Activated naive CD4-positive, alpha-beta T cell treated with anti-CD3 and anti-CD28 coated beads for 36 hours (primary cell): Measurements from ENCODE around the gene MAPK9. TPM values are rescaled to one million over a fixed set of nuclear protein-coding genes. Genes with fewer than 3 reads are reported as not detected.

Experiments used
- CTCF ChIA-PET: fragments of 350-600 bp; sonication (Branson Sonifier 250); formaldehyde crosslinking; loops from one replicate; lab custom pipeline; 2021; ENCODE audit warnings: antibody characterized with exemption; lab: Charles Lee
- DNase-seq: peaks from one replicate; pipeline ENCODE4 v3.0.0-alpha.2; 2020
- H3K27ac Mint-ChIP-seq: one replicate; pipeline ENCODE4 v1.8.0; 2021; ENCODE audit warnings: mild to moderate bottlenecking, mixed read lengths
- H3K27me3 Mint-ChIP-seq: one replicate; pipeline ENCODE4 v1.8.0; 2021; ENCODE audit warnings: low read depth, mixed read lengths
- H3K36me3 Mint-ChIP-seq: one replicate; pipeline ENCODE4 v1.8.0; 2021; ENCODE audit warnings: low read depth, mixed read lengths
- H3K4me1 Mint-ChIP-seq: one replicate; pipeline ENCODE4 v1.8.0; 2021; ENCODE audit warnings: low read depth, mixed read lengths
- H3K4me3 Mint-ChIP-seq: one replicate; pipeline ENCODE4 v1.8.0; 2021; ENCODE audit warnings: mild to moderate bottlenecking, moderate library complexity, mixed read lengths
- H3K9me3 Mint-ChIP-seq: one replicate; pipeline ENCODE4 v1.8.0; 2021; ENCODE audit warnings: mixed read lengths
- intact Hi-C: fragments of 100-400 bp; cut with micrococcal nuclease; formaldehyde crosslinking; loops from one replicate; pipeline ENCODE4 v1.15.1; 2023
- total RNA-seq, 2 experiments: library from RNA; stranded (reverse); gene quantifications; one replicate each; pipeline ENCODE4 v1.2.3, GENCODE V29; 2021

Gene MAPK9
- total RNA-seq, 2 experiments from 2014 or later = 30.8 to 34.4 TPM

- CTCF ChIA-PET = no interaction called here
- H3K4me1 Mint-ChIP-seq = no peaks in the 10 kb centered on the region
Measured at GRCh38 chr5:180251141-180251540, 40.7 kb downstream of the MAPK9 start.

GRCh38 chr5:180250329-180250728 lies 41.6 kb downstream of the MAPK9 start:
- intact Hi-C loops = no loop called here

More at GRCh38 chr5:180251141-180251540, 40.7 kb downstream of the MAPK9 start:
- H3K27ac Mint-ChIP-seq = no peak overlapping the region
- H3K27me3 Mint-ChIP-seq = no peaks in the 10 kb centered on the region
- intact Hi-C loops = no loop called here
- H3K9me3 Mint-ChIP-seq = peaks cover 72% of the 10 kb centered on the region
- peaks cover 85% of the 10 kb centered on the region for H3K36me3 Mint-ChIP-seq
- no peak overlapping the region for H3K4me3 Mint-ChIP-seq
- DNase-seq = no peak

GRCh38 chr5:180241600-180241999 lies 50.3 kb downstream of the MAPK9 start:
- Mint-ChIP-seq H3K9me3 (peaks cover 18% of the 10 kb centered on the region), H3K4me1 (no peaks in the 10 kb centered on the region), H3K27ac (no peak overlapping the region), H3K36me3 (peaks cover 91% of the 10 kb centered on the region), H3K27me3 (no peaks in the 10 kb centered on the region), H3K4me3 (no peak overlapping the region)
- intact Hi-C loops = no loop called here
- CTCF ChIA-PET = no interaction called here
- no peak for DNase-seq

More at GRCh38 chr5:180250329-180250728, 41.6 kb downstream of the MAPK9 start:
- no peak for DNase-seq
- CTCF ChIA-PET = no interaction called here
- no peaks in the 10 kb centered on the region for H3K27me3 Mint-ChIP-seq
- H3K27ac Mint-ChIP-seq = no peak overlapping the region
- H3K9me3 Mint-ChIP-seq = peaks cover 66% of the 10 kb centered on the region
- H3K4me3 Mint-ChIP-seq = no peak overlapping the region
- H3K4me1 Mint-ChIP-seq = no peaks in the 10 kb centered on the region
- peaks cover 87% of the 10 kb centered on the region for H3K36me3 Mint-ChIP-seq

GRCh38 chr5:180238631-180239030 lies 53.3 kb downstream of the MAPK9 start:
- Mint-ChIP-seq H3K36me3 (peaks cover 95% of the 10 kb centered on the region), H3K27ac (no peak overlapping the region), H3K27me3 (no peaks in the 10 kb centered on the region), H3K4me3 (no peak overlapping the region), H3K9me3 (peaks cover 18% of the 10 kb centered on the region), H3K4me1 (no peaks in the 10 kb centered on the region)
- no peak for DNase-seq
- CTCF ChIA-PET = no interaction called here
- intact Hi-C loops = no loop called here

DNA sequence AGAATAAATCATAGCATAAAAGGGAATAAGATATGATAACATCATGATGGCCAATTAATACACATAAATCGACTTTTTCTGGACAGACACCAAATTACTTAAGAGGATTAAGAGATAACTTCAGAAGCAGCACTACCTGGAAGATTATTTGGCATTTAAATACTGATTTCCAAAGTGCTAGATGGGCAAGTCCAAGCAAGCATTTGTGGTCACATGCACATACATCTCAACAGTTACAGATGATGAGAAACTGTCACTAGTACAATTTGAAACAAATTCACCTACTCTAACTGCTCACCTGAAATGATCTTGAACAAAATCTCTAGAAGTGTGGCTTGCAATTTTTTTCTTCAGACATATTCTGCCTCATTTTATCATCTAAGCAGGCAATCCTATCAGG lies 56.0 kb downstream of the MAPK9 start:
- DNase-seq = no peak
- H3K4me1 Mint-ChIP-seq = no peaks in the 10 kb centered on the region
- no peaks in the 10 kb centered on the region for H3K27me3 Mint-ChIP-seq
- no peak overlapping the region for H3K4me3 Mint-ChIP-seq
- H3K36me3 Mint-ChIP-seq = peaks cover 85% of the 10 kb centered on the region
- intact Hi-C loops = no loop called here
- CTCF ChIA-PET = no interaction called here
- no peak overlapping the region for H3K27ac Mint-ChIP-seq
- H3K9me3 Mint-ChIP-seq = peaks cover 15% of the 10 kb centered on the region

DNA sequence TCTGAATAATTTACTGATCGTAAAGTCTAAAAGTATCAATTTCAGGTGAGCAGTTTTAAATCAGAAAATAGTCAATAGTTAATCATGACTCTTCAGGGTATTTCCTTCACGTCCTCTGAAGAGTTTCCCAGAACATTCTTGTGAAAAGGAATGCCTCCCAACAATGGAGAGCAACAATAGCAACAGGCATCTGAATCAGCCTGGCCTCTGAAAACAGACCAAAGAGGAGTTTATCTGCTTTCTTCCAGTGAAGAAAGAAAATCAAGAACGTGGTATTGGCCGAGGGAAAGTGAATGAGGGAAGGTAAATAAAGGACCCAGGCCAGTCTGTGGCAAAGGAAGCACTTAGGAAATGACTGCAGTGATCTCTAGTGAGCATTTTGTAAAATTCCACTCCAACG lies 56.8 kb downstream of the MAPK9 start:
- Mint-ChIP-seq H3K9me3 (peaks cover 15% of the 10 kb centered on the region), H3K27ac (no peak overlapping the region), H3K4me1 (no peaks in the 10 kb centered on the region), H3K27me3 (no peaks in the 10 kb centered on the region), H3K4me3 (no peak overlapping the region), H3K36me3 (peaks cover 82% of the 10 kb centered on the region)
- CTCF ChIA-PET = no interaction called here
- intact Hi-C loops = no loop called here
- DNase-seq = no peak

DNA sequence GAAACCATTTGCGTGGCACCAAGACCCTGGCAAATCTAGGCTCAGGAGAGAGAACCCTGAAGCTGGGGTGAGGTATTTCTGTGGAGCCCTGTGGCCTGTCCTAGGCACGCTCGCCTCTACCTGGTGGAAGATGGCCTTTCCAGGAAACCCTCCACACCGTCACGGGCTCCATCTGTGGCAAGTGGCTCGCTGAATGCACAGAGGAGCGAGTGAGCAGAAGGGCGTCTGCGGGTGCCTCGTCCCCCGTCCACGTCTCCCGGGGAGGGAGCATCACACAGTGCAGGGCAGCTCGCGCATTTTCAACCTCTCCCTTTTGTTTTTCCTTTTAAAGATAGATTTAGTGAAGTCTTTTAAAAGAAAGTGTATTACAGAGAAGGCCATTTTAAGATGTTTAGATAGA lies 57.6 kb downstream of the MAPK9 start:
- no peak overlapping the region for H3K27ac Mint-ChIP-seq
- CTCF ChIA-PET = no interaction called here

GRCh38 chr5:180233729-180234128 lies 58.2 kb downstream of the MAPK9 start:
- Mint-ChIP-seq H3K4me1 (no peaks in the 10 kb centered on the region), H3K4me3 (no peak overlapping the region), H3K27me3 (no peaks in the 10 kb centered on the region), H3K36me3 (peaks cover 76% of the 10 kb centered on the region), H3K27ac (no peak overlapping the region), H3K9me3 (peaks cover 20% of the 10 kb centered on the region)
- intact Hi-C loops = no loop called here
- CTCF ChIA-PET = no interaction called here
- DNase-seq = no peak

More for the DNA sequence above, 57.6 kb downstream of the MAPK9 start:
- H3K9me3 Mint-ChIP-seq = peaks cover 17% of the 10 kb centered on the region
- H3K4me1 Mint-ChIP-seq = no peaks in the 10 kb centered on the region
- H3K36me3 Mint-ChIP-seq = peaks cover 79% of the 10 kb centered on the region
- no peak overlapping the region for H3K4me3 Mint-ChIP-seq
- intact Hi-C loops = no loop called here
- H3K27me3 Mint-ChIP-seq = no peaks in the 10 kb centered on the region
- DNase-seq = no peak

DNA sequence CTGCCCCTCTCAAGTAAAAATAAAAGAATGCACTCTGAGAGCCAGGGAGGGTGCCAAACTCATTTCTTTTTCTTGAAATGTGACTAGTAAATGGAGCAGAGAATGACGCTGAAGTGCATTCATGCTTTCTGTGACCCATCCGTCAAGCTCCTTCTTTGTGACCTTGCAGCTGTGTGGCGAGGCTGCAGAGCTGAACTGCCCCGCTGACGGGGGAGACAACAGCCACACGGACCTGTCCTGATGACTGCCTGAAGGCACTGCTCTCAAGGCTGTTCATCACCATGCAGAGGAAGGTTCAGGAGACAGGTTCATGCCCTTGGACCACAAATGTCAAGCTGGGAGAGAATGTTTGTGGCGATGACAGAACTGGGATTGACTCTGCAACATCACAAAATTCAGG lies 61.9 kb downstream of the MAPK9 start:
- Mint-ChIP-seq H3K36me3 (peaks cover 58% of the 10 kb centered on the region), H3K27me3 (no peaks in the 10 kb centered on the region), H3K9me3 (peaks cover 36% of the 10 kb centered on the region), H3K4me1 (no peaks in the 10 kb centered on the region), H3K4me3 (no peak overlapping the region), H3K27ac (no peak overlapping the region)
- no peak for DNase-seq
- CTCF ChIA-PET = no interaction called here
- intact Hi-C loops = no loop called here

DNA sequence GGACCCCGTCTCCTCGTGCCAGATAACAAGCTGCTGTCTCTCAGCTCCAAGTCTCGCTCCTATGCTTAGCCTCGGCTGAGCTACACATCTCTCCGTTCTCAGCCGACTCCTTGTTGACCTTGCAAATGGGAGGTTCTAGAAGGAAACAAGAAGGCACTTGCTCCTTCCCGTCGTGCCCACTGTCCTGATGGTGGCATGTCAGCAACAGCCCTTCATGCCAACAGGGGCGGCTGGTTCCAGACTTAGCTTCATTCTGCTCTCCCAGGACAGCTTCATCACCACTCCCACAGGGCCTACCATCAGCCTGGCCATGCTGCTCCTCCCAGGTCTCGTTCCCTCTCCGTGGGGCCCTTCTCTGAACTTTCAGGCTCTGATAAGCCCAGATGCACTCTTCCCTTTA lies 69.8 kb downstream of the MAPK9 start:
- H3K4me1 Mint-ChIP-seq = no peaks in the 10 kb centered on the region
- intact Hi-C loops = no loop called here
- H3K27me3 Mint-ChIP-seq = no peaks in the 10 kb centered on the region
- CTCF ChIA-PET = no interaction called here
- H3K36me3 Mint-ChIP-seq = peaks cover 23% of the 10 kb centered on the region
- DNase-seq = no peak
- H3K27ac Mint-ChIP-seq = no peak overlapping the region
- H3K4me3 Mint-ChIP-seq = no peak overlapping the region
- peaks cover 60% of the 10 kb centered on the region for H3K9me3 Mint-ChIP-seq

DNA sequence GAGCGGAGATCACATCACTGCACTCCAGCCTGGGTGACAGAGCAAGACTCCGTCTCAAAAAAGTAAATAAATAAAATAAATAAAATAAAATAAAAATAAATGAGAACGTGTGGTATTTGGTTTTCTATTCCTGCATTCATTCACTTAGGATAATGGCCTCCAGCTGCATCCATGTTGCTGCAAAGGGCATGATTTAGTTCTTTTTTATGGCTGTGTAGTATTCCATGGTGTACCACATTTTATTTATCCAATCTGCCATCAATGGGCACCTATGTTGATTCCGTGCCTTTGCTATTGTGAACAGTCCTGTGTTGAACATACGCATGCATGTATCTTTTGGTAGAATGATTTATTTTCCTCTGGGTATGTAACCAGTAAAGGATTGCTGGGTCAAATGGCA lies 74.1 kb downstream of the MAPK9 start:
- intact Hi-C loops = no loop called here
- peaks cover 6% of the 10 kb centered on the region for H3K36me3 Mint-ChIP-seq
- DNase-seq = no peak
- CTCF ChIA-PET = no interaction called here
- no peak overlapping the region for H3K27ac Mint-ChIP-seq
- H3K27me3 Mint-ChIP-seq = peaks cover under 1% of the 10 kb centered on the region
- peaks cover 46% of the 10 kb centered on the region for H3K9me3 Mint-ChIP-seq
- H3K4me1 Mint-ChIP-seq = no peaks in the 10 kb centered on the region
- no peak overlapping the region for H3K4me3 Mint-ChIP-seq

DNA sequence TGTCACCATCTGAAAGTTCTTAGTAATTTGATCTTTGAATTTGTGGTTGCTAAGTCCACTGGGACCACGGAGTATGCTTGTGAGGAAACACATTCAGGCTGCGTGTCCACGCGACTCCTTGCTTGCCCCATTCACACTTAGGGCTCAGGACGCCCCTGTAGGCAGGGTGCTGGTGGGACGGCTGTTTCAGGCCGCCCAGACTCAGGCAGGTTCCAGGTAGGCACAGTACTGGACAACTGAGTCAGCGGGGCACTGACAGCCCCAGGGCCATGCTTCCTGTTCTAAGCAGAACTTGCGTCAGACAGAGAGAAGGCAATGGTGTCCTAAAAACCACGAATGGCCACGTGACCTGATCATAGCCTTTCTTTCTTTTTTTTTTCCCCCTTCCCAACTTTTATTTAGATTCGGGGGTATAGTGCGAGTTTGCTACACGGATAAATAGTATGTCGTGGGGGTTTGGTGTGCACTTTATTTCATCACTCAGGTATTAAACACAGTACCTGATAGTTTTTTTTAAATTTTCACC lies 75.2 kb downstream of the MAPK9 start:
- H3K27me3 Mint-ChIP-seq = peaks cover 6% of the 10 kb centered on the region

DNA sequence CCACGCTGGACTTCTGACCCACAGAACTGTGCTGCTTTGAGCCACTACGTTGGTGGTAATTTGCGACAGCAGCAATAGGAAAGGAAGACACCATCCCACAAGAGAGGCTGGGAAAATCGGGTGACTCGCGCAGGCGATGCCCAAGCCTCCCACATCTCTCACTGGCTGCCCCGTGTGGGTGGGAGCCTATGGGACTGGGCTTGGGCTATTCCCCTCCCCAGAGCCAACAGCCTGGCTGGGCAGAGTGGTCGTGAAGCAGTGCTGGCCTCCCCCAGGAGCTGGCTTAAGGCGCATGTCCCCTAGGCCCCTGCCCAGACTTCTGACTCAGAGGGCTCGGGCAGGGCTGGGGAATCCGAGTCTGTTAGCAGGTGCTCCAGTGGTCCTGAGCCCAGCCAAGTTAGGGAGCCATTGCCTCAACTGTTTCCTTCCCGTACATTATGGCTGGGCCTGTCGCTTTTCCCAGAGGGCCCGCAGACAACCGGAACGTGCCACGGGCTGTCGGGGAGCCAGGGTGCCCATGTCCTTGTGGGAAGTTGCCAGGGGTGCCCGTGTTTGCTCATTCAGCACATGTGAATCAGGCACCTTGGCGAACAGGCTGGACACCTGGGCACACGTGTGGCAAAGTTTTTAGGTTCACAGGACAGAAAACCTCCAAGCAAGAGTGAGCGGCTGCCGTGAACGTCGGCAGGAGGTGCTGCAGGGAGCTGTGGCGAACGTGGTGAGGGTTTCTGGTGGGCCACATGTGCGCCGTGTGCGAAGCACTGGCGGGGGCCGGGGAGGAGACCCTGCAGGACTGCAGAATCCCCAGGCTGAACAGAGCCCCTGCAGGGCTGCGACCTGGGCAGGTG lies 75.9 kb downstream of the MAPK9 start:
- Mint-ChIP-seq H3K27me3 (peaks cover 8% of the 10 kb centered on the region), H3K4me1 (no peaks in the 10 kb centered on the region), H3K9me3 (peaks cover 38% of the 10 kb centered on the region), H3K4me3 (no peak overlapping the region), H3K27ac (no peak overlapping the region), H3K36me3 (no peaks in the 10 kb centered on the region)
- intact Hi-C loops = no loop called here
- DNase-seq = no peak
- CTCF ChIA-PET = no interaction called here

More for the DNA sequence above, 75.2 kb downstream of the MAPK9 start:
- Mint-ChIP-seq H3K4me3 (no peak overlapping the region), H3K4me1 (no peaks in the 10 kb centered on the region), H3K36me3 (no peaks in the 10 kb centered on the region), H3K27ac (no peak overlapping the region), H3K9me3 (peaks cover 38% of the 10 kb centered on the region)
- DNase-seq = no peak
- CTCF ChIA-PET = no interaction called here
- intact Hi-C loops = no loop called here
